Thoracic aorta (tissue), 2 donors: Measurements from ENCODE around the gene MAN1C1. TPM values are rescaled to one million over a fixed set of nuclear protein-coding genes. Genes with fewer than 3 reads are reported as not detected.

Experiments
- ATAC-seq: fragments of 150-250 bp; one replicate; pipeline ENCODE4 v1.8.0; 2017; ENCODE audit warnings: low read depth; ENCODE audit not compliant: insufficient number of reproducible peaks, low FRiP score
- DNase-seq: peaks from one replicate; pipeline ENCODE4 v3.0.0-alpha.2; 2020; ENCODE audit warnings: low spot score
- H3K27ac ChIP-seq, 2 donors: fragments of 200-600 bp; sonication (generic); 1 replicate in 1 of 2; 2 replicates in 1 of 2; pipeline ENCODE4 v1.5.1; 2016; ENCODE audit warnings: mild to moderate bottlenecking in 2 of 2, moderate library complexity in 2 of 2
- H3K27me3 ChIP-seq: fragments of 200-600 bp; sonication (generic); replicated peaks from 2 replicates; pipeline ENCODE4 v1.6.0; 2016; ENCODE audit warnings: mild to moderate bottlenecking; ENCODE audit not compliant: insufficient read depth
- H3K36me3 ChIP-seq: fragments of 200-600 bp; sonication (generic); one replicate; pipeline ENCODE4 v1.5.1; 2016
- H3K4me1 ChIP-seq, 2 donors: fragments of 200-600 bp; sonication (generic); 1 replicate in 1 of 2; 2 replicates in 1 of 2; pipeline versions ENCODE4 v1.5.1 to v1.6.0; 2016; ENCODE audit warnings: low read depth in 2 of 2, mild to moderate bottlenecking in 1 of 2; ENCODE audit not compliant: control insufficient read depth in 1 of 2
- H3K4me3 ChIP-seq: fragments of 200-600 bp; sonication (generic); 2 replicates; pipeline ENCODE4 v1.5.1; 2016; ENCODE audit warnings: mild to moderate bottlenecking
- H3K9me3 ChIP-seq: fragments of 200-600 bp; sonication (generic); 2 replicates; pipeline ENCODE4 v1.5.1; 2016
- total RNA-seq, 2 donors: library from RNA; depleted of rRNA; stranded (reverse); fragments of >200 nt; gene quantifications; one replicate each; pipeline versions ENCODE4 v1.1.0 to v1.2.3, GENCODE V29; 2016
- TF ChIP-seq, protein P1 (sequence below): fragments of 200-600 bp; sonication (generic); IDR thresholded peaks from one replicate; pipeline ENCODE4 v1.5.1; 2019; ENCODE audit warnings: antibody characterized with exemption

Gene MAN1C1
- total RNA-seq, 2 donors from 2014 or later, result 21.0 to 26.0 TPM

DNA sequence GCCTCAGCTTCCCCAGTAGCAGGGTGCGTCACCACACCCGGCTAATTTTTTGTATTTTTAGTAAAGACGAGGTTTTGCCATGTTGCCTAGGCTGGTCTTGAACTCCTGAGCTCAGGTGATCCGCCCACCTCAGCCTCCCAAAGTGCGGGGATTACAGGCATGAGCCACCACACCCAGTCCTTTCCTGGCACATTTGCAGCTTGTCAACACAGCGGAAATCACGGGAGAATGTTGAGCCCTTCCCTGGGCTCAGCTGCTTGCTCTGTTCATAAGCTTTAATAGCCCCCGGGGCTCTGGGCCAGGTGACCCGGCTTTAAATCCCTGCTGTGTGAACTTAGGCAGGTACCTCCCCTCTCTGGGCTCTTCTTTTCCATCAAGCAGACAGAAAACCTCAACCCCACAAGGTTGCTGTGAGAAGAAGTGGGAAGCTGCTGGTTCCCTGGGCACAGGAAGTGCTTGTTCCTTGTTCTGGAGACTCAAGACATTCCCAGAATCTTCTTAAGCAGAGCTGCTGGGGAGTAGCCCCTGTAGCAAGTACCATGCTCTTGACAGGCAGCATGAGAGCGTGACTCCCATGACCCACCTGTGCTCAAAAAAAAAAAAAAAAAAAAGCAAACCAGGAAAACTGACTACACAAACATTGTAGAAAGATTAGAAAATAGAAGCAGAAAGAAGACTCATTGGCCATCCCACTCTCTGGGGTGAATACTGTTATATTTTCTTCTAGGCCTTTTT is 168.9 kb downstream of the MAN1C1 start:
- Histone ChIP-seq H3K4me1 (peaks cover 14 to 29% of the 10 kb centered on the region in 2 donors), H3K4me3 (no peak overlapping the region), H3K27me3 (no peaks in the 10 kb centered on the region), H3K27ac (no peak overlapping the region), H3K9me3 (no peaks in the 10 kb centered on the region), H3K36me3 (peaks cover 6% of the 10 kb centered on the region)
- TF ChIP-seq, protein P1, sequence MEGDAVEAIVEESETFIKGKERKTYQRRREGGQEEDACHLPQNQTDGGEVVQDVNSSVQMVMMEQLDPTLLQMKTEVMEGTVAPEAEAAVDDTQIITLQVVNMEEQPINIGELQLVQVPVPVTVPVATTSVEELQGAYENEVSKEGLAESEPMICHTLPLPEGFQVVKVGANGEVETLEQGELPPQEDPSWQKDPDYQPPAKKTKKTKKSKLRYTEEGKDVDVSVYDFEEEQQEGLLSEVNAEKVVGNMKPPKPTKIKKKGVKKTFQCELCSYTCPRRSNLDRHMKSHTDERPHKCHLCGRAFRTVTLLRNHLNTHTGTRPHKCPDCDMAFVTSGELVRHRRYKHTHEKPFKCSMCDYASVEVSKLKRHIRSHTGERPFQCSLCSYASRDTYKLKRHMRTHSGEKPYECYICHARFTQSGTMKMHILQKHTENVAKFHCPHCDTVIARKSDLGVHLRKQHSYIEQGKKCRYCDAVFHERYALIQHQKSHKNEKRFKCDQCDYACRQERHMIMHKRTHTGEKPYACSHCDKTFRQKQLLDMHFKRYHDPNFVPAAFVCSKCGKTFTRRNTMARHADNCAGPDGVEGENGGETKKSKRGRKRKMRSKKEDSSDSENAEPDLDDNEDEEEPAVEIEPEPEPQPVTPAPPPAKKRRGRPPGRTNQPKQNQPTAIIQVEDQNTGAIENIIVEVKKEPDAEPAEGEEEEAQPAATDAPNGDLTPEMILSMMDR, result no peak
- DNase-seq (no peak), ATAC-seq (no peak)

DNA sequence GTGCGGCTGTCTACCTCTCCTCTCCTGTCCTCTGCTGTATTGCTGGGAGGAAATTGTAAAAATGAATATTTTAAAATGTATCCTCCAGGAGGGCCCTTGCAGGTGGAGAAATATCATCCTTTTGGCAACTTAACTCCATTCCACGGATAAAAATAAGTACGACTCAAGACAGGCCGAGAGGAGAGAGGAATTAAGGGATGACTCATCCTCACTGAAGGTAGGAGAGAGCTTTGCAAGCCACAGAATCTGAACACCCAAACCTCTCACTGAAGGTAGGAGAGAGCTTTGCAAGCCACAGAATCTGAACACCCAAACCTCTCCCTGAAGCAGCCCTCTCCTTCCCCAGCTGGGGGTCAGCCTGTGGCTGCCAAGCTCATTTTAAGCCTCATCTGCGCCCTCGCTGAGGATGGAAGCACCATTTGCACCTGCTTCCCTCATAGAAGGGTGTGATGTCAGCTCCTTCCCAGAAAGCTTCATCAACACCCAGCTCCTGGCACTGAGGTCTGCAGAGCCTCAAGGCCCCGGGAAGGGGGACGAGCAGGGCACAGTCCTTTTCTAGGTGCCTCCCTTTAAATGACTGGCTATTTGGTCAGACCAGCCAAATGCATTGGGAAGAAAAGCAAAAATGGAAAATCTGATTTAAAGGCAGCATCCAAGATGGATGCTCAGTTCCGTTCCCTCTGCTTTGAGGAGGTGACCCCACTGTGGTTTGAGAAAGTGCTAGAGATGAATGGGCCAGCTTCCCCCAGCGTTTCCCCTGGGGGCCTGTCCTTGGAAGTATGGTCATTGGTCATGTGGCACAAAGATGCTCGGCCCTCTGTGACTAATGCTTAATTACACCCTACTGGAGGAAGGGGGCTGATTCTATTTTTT is 170.5 kb downstream of the MAN1C1 start:
- Histone ChIP-seq H3K4me1 (peaks cover 14 to 29% of the 10 kb centered on the region in 2 donors), H3K27me3 (no peaks in the 10 kb centered on the region), H3K9me3 (no peaks in the 10 kb centered on the region), H3K27ac (peak overlapping the region; percentile 31 to 67), H3K4me3 (no peak overlapping the region), H3K36me3 (peaks cover 6% of the 10 kb centered on the region)
- ATAC-seq (no peak), DNase-seq (no peak)
- TF ChIP-seq, protein P1, result no peak

DNA sequence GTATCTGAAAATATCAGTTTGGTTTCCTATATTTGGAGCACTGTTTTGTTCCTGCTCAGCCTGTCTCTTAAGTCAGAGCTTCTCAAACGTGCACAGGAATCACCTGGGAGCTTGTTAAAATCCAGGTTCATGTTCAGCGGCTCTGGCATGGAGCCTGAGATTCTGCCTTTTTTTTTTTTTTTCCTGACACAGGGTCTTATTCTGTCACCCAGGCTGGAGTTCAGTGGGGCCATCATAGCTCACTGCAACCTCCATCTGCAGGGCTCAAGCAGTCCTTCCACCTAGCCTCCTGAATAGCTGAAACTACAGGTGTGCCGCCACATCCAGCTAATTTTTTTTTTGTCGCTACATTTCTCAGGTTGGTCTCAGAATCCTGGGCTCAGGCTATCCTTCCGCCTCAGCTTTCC is 171.2 kb downstream of the MAN1C1 start:
- Histone ChIP-seq H3K4me1 (peaks cover 14 to 29% of the 10 kb centered on the region in 2 donors), H3K27me3 (no peaks in the 10 kb centered on the region), H3K27ac (peak overlapping the region in 1 of 2 donors; percentile 31), H3K9me3 (no peaks in the 10 kb centered on the region), H3K4me3 (no peak overlapping the region), H3K36me3 (peaks cover under 1% of the 10 kb centered on the region)
- DNase-seq, result no peak
- TF ChIP-seq, protein P1, result no peak
- ATAC-seq, result no peak

DNA sequence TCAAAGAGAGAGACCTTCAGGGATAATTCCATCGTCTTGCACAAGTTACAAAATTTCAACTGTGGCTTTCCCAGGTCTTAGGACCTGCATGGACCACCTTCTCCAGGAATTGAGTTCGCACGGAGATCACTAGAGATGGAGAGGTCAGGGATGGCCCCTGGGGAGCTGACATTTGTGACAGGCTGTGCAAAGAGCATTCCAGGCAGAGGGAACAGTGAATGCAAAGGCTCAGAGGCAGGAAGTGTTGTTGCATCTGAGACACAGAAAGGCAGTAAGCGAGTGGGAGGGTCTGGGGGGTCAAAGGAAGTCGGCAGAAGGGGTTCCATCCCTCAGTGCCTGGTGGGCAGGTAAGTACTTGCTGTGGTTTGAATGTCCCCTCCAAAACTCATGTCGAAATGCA is 173.9 kb downstream of the MAN1C1 start:
- H3K4me3 ChIP-seq, result no peak overlapping the region
- no peak overlapping the region for H3K27ac ChIP-seq
- no peak for DNase-seq
- no peaks in the 10 kb centered on the region for H3K27me3 ChIP-seq
- H3K4me1 ChIP-seq, result peaks cover 14 to 28% of the 10 kb centered on the region in 2 donors
- ATAC-seq, result no peak
- no peaks in the 10 kb centered on the region for H3K36me3 ChIP-seq
- no peaks in the 10 kb centered on the region for H3K9me3 ChIP-seq
- TF ChIP-seq, protein P1, result no peak

DNA sequence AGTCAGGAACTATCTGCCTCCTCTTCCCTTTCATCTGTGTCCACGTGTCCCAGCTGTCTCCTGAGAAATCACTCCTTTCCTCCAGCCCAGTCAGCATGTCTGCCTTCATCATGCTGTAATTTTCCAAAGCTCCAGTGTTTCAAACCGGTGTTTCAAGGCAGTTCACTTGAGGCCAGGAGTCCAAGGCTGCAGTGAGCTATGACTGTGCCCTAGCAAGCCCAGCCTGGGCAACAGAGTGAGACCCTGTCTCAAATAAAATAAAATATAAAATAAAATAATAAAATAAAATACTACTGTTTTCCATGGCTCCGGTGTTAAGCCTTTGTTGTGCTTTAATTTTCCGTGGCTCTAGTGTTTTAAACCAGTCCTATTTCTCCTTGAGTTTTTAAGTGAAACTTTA is 175.5 kb downstream of the MAN1C1 start:
- H3K4me1 ChIP-seq, result peaks cover 2 to 20% of the 10 kb centered on the region in 2 donors

More for the DNA sequence above, 175.5 kb downstream of the MAN1C1 start:
- H3K36me3 ChIP-seq, result no peaks in the 10 kb centered on the region
- TF ChIP-seq, protein P1, result no peak
- H3K27me3 ChIP-seq, result no peaks in the 10 kb centered on the region
- H3K9me3 ChIP-seq, result no peaks in the 10 kb centered on the region
- DNase-seq, result no peak
- H3K27ac ChIP-seq, result no peak overlapping the region
- no peak overlapping the region for H3K4me3 ChIP-seq
- ATAC-seq, result no peak
